ENCODE data around the gene VSTM1.

DNA sequence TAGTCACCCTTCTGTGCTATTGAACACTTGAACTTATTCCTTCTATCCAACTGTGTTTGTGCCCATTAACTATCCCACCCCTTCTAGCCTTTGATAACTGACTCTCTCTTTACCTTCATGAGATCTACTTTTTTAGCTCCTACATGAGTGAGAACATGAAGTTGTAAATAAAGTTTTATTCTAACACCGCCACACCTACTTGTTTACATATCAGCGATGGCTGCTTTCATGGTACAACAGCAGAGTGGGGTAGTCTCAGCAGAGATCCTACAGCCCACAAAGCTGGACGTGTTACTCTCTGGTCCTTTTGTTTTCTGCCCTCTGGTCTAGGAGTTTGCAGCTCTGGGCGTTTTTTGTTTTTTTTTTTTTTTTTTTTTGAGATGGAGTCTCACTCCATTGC lies 23.7 kb downstream of the VSTM1 start:
- TF ChIP-seq CTCF (IDR thresholded peaks at IDR 0.05), result no peak
- no peak for TF ChIP-seq POLR2A (IDR thresholded peaks at IDR 0.05)

Measured in Peyer's patch (tissue), 4 donors.